Activated CD4-positive, CD25-positive, alpha-beta regulatory T cell treated with anti-CD3 and anti-CD28 coated beads, Interleukin-2, amount 50 U/mL, for 24 hours (primary cell): ENCODE measurements around the gene SLC22A12.

Experiments
- ATAC-seq, 2 donors: fragments of 150-1000 bp; cut with Tn5 transposase; one replicate each; pipeline ENCODE4 v1.10.0; 2021; ENCODE audit warnings: mild to moderate bottlenecking in 1 of 2, moderate library complexity in 1 of 2

Gene SLC22A12

DNA sequence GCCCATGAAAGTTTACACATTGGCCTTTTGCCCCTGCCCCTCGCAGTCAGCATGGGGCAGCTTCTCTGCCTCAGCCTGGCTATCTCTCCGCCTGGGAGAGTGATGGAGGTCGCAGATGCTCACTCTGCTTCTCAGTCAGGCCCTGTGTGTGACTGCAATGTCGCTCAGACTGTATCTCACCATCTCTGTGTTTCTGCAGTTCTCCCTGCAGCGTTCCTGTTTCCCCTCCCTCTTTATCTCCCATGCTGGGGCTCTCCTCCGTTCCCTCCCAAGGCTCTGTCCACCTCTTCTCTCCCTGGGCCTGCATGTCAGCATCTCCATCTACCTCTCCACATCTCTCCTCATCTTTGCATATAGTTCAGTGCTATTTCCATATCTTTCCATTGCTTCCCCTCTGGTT lies 38.1 kb downstream of the SLC22A12 start:
- no peak for ATAC-seq

DNA sequence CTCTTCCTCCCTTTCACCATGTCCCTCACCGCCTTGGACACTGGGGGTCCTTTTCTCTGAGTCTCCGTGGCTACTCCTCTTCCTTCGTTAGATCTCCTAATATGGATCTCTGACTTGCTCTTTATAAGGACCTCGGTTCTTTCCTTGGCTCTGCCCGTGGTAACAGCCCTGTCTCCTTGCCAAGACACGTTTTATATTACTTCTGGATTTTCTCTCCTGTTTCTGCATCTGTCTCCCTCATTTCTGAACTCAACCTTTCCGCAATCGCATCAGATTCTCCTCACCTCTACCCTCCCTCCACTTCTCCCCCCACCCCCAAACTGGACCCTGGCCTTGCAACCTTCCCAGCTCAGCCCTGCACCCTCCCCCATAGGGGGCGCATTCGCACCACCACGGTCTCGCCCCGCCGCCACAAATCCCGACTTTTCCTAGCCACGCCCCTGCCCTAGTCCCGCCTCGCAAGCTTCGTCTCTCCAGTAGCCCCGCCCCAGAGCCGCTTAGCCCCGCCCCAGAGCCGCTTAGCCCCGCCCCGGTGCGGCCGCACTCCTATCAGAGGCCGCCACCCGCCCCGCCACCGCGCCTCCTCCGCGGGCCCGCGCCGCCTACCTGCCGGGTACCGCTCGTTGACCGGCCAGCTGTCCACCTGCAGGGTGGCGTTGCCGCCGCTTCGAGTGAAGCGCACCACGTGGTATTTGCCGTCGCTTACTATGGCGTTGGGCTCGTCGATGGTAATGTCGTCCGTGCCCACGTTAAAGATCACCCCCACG lies 39.0 kb downstream of the SLC22A12 start:
- ATAC-seq = no peak

DNA sequence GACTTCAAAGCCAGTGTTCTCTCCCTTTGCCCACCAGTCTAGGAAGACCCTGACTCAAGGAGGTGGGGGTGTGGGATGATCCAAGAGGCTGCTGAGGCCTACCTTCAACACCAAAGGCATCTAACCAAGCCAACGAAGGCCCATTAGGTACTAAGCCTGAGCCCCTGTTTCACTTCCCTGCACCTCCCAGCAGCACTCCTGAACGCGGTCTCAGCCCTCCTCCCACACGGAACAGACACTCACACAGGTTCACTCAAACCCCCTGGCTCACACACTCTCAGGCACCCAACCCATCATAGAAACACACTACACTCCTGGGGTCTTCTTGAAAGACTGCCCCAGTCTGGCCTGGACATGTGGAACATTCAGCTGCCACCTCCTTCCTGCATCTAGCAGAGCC lies 40.7 kb downstream of the SLC22A12 start:
- no peak for ATAC-seq

DNA sequence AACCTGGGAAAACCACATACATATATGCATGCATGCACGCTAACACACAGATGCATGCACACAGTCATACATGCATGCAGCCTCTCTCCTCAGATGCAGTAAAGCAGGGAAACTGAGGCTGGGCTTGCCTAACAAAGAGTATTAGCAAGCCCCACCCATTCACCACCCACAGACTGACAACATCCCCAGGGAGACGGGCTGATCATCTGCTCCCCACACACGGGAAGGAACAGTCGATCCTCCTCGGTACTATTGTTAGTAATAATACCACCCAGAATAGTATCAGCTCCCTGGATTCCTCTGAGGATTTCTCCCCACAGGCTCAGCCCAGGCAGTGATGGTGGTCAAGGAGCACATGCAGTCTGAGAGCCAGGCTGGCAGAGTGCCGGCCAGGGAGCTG lies 41.2 kb downstream of the SLC22A12 start:
- no peak for ATAC-seq

DNA sequence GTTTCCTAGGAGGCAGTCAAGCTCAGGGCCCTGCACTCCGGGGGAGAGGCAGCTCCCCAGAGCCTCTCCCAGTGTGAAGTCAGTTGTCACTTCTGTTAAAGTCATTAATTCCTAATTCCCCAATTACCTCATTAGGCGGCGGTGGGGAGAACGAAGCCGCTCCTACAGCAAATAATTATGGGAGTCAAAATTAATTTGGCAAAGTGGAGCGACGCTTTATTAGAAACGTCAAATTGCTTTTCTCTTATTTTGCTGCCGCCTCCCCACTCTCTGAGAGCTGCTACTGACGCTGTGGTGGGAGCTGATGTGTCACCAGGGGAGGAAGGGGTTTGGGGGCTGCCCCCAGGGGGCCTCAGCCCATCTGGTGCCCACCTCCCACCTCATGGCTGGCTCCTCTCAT lies 41.6 kb downstream of the SLC22A12 start:
- no peak for ATAC-seq

DNA sequence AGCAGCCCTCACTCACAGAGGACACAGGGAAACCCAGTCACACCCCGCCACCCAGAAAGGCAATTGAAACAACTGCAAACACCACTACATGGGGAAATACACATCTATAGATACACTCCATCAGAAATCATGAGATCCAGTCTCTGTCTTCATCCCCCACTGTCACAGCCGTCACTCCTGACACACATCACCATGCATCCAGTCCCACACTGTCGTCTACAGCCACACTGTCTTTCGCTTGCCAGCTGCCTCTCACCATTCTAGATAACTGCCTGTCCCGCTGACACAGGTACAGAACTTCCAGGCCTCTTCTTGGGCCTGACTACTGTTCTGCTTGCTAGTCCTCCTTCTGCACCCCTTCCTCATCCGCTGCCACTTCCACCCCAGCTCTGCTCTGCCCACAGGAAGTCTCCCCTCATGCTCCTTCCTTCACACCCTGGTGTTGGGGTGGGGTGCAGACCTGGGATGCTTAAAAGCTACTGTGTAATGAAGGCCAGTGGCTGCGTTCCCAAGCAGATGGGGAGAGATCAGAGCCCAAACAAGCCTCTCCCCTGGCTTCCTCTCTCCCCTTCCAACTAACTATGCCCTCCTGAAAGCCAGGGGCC lies 42.6 kb downstream of the SLC22A12 start:
- no peak for ATAC-seq

DNA sequence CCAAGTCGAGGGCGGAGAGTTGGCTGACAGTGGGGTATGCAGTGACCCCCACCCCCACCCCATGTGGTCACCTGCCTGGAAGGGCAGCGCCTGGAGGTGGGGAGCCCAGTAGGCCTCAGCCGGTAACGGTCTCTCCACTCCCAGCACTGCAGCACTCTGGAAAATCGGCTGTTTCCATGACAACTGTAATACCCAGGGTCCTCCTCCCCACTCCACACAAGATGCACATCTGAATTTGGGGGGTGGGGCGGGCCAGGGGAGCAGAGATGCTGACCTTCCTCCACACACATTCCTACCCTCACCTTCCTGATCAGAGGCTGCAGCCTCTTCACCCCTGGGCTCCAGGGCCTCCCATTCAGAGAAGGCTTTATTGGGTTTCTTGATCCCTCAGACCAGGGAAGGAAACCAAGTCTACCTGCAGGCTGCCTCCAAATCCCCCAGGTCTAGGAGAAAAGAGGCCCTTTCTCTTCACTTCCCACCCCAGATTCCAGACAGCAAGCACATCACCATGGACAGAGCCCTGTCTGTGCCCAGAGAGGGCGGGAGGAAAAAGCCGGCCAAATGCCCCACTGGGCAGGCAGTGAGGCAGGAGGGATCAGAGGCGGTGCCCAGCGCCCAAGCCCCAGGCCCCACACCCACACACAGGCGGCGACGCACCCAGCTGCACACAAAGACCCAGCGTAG lies 46.5 kb downstream of the SLC22A12 start:
- ATAC-seq = no peak

DNA sequence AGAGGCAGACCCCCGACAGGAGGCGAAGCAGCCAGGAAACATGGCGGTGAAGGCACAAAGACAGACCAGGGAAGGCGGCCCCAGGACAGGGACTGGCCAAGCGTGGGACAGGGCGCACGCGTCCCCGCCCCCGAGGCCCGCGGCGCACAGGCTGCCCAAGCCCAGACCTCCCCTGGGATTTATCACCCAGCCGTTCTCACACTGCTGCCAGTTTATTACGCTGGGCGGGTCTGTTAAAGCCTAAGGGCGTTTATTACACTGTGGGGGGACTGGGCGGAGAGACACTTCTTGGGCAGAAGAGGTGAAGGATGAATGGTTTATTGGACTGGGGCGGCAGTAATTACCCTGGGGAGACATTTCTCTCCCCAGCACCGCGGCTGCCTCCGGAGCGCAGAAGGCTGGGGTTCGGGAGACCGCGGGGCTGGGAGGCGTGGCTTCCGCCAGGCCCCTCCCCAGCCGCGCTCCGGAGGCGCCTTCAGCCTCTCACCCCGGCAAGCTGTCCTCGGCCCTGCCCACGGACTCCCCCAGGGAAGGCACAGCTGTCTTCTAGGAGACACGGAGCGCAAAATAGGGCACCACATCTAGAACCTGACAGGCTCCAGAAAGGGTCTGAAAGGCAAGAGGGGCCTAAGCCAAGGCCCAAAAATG lies 47.1 kb downstream of the SLC22A12 start:
- ATAC-seq = no peak

DNA sequence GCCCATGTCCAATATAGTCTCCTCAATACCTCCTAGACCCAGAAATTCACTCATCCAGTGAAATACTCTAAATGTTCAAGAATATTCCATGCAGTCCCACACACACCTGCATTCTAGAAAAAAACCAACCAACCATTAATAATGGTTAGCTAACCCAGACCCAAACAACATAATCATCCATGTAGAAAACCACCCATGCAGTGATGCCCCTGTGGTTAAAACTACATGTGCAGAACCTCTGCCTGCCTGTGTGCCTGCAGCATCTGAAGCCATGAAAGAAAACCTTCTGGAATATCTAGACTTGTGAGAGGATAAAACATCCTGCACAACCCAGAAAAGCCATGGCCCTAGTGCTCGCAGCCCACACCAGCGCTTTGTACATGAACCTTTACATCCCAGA lies 47.8 kb downstream of the SLC22A12 start:
- ATAC-seq = no peak

DNA sequence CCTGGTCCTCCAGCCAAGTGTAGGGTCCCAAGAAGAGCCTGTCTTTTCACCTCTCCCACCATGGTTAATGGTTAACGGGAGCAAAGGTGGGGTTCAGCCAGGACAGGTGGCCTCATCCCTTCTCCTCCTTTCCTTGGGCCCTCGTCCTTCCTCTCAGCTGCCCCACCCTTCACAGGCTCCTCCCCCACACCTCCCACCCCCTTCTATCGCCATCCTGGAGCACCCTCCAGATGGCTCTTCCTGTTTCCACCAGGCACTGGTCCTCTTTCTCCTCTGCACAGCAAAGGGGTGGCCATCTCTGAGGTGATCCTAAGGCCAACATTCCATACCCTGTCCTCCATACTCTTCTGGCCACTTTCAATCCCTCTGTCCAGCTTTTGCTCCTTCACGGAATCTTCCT lies 48.9 kb downstream of the SLC22A12 start:
- ATAC-seq = no peak

DNA sequence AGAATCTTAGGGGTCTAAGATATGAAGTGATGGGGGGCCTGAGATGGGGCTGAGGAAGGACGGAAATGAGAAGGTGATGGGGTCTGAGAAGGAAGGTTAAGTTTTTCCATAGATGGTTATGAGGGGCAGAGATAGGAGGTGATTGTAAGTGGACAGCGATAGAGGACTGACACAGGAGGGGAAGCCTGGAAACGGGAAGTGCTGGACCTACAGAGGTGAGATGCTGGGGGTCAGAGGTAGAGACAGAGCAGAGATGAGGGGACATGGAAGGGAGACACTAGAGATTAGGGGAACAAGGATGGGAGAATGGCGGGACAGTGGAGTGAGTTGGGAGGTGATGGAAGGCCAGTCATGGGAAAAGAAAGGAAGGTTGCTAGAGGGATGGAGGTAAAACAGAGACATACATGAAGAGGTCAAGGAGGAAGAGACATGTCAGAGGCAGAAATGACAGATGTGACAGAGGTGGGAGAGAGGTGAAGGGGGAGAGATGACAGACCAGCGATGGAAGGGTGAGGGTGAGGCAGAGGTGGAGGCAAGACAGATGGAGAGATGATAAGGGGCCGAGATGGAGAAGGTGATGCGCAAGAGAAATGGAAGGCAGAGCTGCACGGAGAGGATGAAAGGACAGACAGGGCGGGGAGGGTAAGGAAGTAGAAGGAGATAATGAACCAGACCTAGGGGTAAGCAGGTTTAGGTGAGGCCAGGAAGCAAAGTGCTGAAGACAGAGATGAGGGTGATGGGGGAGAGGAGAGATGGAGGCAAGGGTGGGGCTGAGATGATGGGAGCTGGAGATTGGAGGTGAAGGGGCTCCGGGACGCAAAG lies 50.8 kb downstream of the SLC22A12 start:
- ATAC-seq = no peak

DNA sequence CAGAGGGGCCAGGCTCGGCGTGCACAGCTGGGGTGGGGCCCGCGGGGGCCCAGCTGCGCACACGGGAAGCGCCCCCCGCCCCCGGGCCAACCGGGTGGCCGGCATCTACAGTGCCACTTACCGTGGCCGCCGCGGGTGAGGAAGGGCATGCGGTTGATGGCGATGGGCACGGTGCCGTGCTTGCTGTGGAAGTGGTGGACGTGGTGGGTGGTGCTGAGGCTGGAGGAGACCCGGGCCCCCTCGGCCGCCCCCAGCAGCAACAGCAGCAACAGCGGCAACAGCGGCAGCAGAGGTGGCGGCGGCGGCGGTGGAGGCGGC lies 51.4 kb downstream of the SLC22A12 start:
- ATAC-seq = no peak

DNA sequence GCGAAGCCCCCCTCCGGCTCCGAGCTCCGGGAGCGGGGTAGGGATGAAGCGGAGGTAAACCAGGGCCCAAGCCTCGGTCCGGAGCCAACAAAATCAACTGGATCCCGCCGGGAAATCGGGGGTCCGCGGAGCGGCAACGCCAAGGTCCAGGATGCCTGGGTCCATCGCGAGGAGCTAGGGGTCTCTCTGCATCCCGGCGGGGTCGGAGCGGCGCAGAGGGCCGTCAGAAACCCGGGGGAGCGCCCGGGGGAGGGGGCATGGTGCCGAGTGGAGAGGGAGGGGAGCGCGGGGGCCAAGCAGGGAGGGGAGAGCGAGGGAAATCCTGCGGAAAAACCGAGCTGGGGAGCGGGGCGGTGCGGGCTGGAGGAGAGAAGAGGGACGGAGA lies 51.8 kb downstream of the SLC22A12 start:
- ATAC-seq = no peak

DNA sequence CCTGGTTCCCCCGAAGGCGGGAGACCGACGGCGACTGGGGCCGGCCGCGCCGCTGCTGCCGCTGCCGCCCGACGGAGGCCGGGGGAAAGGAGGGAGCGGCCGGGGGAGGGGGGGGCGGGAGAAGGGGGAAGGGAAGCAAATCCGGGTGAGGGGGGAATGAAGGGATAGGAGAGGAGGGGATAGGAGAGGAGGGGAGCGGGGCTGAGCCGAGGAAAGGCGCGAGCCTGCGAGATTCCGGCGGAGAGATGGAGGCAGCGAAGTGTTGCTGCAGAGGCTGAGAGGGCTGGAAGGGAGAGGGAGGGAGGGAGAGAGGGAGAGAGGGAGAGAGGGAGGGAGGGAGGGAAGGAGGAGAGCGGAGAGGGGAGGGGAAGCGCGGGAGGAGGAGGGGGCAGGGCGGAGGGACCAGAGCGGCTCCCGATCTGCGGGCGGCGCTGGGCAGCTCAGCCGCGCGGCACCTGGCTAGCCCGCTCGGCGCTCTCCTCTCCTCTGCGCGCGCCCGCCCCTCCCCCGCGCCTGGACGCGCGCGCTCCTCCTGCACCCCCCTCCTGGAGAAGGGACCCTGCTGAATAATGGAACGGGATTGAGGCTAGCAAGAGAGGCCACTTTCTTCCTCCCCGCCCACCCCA lies 52.3 kb downstream of the SLC22A12 start:
- ATAC-seq = no peak

DNA sequence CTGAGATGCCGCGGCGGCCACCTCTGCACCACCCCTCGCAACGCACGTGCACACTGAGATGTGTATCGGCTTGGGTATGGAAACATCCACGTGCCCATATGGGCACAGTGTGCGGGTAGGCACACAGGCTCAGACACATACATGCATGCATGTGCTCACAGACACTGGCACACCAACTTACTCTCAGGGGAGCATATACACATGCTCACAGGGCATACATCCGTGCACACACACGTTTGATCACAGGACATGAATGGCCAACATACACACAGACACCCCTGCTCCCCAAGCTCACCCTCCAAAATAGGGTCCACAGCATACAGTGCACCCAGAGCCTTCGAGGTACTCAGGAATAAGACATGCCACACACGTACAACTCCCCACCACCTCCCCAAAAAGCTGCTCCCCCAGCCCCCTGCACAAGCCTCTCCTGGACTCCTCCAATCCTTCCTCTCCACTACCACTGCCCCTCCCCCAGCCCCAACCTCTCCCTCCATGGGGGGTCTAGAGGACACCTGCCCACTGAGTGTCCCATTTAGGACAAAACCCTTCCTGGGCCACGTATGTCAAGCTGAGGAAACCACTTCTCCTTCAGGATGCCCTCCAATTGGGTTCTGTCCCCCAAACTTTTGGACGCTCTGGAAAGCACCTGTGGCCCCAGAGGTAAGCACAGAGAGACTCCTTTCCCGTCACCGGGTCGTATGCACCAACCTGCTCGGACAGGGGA lies 53.1 kb downstream of the SLC22A12 start:
- no peak for ATAC-seq

DNA sequence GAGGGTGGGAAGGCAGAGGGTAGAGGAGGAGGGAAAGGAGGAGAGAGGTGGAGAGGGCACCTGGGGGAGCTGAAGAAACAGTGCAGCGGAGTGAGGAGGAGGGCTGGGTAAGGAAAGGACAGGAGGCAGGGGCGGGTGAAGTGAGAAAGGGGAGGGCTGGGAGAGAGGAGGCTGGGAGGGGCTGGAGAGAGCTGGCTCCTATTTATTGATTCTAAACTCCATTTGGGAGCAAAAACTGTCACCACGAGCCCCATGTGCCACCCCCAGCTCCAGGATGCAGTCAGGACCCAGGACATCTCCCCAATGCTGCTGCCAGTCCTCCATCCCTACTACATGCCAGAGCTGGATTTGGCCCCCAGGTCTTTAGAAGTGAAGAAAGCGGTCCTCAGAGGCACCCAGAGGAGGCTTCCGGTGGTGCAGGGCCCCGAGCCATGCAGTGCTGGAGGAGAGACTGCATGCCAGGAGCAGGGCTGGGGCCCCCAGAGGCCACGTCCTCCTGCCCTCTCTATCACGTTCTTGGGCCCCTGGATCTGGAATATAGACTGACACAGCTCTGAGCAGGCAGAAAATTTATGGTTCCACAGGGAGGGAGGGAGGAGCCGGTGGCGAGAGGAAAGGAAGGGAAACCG lies 53.7 kb downstream of the SLC22A12 start:
- ATAC-seq = peak in 1 of 2 donors; percentile 14

DNA sequence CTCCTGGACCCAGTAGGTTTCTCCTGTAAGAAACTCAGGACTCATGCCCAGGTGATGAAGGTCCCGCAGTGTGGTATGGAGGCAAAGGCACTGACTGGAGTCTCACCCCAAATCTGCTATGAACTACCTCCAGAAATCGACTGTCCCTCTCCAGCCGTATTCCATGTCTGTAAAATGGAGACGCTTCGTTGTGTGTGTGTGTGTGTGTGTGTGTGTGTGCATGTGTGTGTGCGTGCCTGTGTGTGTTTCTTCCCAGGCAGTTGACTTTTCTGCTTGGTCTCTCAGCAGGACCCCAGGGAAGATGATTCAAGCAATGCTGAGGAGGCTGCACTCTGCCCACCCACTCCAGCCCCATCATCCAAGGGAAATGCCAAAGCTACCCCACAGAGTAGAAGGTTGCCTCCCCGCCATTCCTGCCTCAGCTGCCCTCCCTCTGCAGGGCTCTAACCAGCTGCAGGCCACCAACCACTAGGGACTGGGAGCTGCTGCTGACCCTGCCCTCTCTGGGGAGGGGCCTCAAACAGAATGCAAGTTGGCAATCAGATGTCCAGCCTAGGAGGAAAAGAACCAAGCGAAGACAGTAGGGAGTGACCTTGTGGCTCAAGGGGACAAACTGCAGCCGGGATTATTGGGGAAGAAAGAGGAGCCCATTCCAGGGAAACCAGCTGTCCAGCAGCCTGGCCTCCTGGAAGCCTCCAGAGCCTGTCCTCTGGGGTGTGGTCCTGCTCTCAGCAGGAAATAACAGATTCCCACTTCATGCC lies 56.2 kb downstream of the SLC22A12 start:
- ATAC-seq = no peak

DNA sequence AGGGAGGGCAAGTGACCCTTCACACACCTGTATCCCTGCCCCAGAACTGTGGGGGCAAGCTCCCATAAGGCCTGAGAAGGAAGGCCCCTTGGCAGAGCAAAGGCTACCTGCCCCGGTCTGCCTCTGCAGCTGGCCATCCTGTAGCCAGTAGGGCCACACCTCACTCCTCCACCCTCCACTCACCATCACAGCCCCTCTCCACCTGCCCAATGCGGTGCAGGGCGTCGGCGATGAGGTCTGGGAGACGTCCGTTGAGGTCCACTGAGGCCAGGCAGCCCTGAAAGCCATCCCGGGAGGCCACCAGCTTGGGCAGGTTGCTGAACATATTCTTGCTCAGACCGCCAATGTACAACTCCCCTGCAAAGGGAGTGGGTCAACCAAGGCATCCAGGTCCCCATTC lies 57.5 kb downstream of the SLC22A12 start:
- ATAC-seq = no peak

DNA sequence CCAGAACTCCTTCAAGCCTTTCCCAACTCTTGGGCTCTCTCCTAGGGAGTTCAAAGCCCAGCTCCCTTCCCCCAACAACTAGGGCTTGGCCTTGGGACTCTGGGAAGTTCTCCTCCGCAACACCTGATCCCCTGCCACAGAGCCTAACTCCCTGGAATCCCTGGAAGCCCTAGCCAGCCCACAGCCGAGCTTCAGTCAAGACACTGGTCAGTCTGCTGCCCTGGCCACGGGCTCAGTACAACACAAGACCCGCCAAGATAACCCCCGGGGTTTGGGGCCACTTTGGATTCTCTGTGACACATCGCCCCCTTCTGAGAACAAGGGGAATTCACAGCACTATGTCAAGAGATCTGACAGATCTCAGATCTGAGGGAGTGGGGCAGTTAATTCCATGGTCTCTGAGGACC lies 58.3 kb downstream of the SLC22A12 start:
- ATAC-seq = no peak

DNA sequence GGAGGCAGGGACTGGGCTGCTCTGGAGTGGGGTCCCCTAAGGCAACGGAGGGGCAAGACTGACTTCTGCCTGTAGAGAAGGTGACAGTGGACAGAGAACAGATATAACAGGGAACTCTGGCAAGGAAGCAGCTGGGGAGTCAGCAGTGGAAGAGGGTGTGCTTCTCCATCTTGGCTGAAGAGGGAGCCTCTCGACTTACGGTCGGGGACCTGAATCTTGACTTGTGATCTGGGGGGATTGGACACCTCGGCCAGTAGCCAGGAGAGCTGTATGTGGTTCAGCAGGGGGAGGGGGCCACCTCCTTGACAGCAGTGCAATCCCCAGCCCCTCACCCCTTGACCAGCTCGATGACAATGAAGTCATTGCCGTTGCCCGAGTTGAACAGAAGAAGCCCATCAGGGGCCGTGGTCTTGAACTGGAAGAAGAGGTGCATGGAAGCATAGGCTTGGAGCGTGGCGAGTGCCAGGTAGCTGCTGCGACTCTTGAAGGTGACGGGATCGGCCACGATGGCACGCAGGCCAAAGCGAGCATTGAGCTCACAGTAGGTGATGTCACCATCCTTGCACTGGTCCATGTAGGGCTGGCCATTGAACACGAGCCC lies 60.0 kb downstream of the SLC22A12 start:
- no peak for ATAC-seq
